Measurements from ENCODE around the gene CFAP65.

CFAP65 gene

DNA sequence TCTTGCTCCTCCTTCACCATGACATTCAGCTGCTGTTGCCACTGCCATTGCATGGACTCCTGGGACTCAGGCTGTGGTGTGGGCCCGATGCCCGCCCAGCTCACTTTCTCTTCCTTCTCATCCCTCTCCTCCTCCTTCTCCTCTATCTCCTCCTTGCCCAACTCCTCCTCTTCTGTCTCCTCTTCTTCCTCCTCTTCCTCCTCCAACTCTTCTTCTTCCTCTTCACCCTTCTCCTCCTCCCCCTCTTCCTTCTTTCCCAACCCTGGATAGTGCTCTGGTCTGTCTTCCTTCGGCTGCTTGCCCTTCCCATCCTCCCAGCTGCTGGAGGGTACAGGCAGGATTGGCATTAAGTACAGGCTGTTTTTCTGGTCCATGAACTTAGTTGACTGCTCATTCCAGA, 37.3 kb downstream of the CFAP65 start:
- DNase-seq, result no peak

DNA sequence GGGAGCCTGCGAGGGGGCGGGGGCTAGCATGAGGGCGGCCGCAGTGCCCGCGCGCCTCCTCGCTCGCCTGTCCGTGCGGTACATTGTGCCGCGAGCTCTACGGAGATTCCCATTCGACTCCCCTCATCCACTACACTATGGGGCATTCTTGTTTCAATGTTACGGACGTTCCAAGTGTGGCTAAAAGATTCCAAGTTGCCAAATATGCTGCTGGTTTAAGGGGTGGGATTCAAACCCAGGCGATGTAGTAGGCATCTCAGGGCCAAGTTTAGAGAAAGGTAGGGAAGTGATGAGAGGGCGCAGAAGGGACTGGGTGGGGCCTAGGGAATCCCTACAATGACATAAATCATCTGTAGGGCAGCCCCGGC, 38.1 kb downstream of the CFAP65 start:
- no peak for DNase-seq

GRCh38 chr2:219002395-219003266, 38.7 kb downstream of the CFAP65 start:
- DNase-seq, result peak; percentile 21

- DNase-seq, result no peak
Measured at GRCh38 chr2:219001577-219002394, 39.5 kb downstream of the CFAP65 start.

DNA sequence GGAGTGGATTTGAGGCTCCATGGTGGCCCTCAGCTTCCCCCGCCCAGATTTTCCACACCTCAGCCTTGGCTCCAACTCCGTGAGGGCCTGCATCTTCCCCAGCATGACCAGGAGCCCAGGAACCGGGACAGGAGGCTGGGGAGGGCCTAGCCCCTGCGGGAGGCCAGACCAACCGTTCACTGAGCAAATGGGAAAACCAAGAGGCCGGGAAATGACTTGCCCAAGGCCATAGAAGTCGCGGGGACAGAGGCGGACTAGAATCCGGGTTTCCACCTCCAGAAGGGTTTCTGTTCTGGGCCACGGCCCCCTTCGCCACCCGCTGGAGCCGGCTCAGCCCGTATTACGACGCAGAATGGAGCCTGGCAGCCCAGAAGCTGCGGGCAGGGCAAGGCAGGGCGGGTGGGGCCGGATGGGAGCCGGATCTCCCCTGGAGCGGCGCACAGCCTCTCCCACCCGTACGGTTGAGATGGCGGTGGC, 40.2 kb downstream of the CFAP65 start:
- no peak for DNase-seq

GRCh38 chr2:219000569-219000960, 40.8 kb downstream of the CFAP65 start:
- no peak for DNase-seq

GRCh38 chr2:218999881-219000568, 41.3 kb downstream of the CFAP65 start:
- DNase-seq, result no peak

- no peak for DNase-seq
Measured at GRCh38 chr2:218999021-218999880, 42.1 kb downstream of the CFAP65 start.

GRCh38 chr2:218998414-218999002, 42.8 kb downstream of the CFAP65 start:
- no peak for DNase-seq

GRCh38 chr2:218997731-218998130, 43.6 kb downstream of the CFAP65 start:
- no peak for DNase-seq

DNA sequence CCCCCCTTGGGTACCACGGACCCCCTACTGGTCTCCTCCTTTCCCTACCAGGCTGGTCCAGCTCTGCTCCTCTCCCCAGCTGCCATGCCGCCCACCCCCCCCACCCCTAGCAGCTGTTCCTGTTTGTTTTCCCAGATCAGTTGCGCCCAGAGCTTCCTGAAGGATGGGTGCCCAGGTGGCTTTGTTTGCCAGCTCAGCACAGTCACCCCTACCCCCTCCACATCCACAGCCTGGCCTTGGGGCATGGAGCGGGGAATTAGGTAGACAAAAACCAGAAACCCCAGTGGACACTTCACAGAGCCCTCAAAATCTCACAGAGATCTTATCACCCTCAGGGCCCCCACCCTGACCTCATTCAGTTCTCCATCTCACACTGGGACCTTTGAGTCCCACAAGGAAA, 44.4 kb downstream of the CFAP65 start:
- DNase-seq, result no peak

DNA sequence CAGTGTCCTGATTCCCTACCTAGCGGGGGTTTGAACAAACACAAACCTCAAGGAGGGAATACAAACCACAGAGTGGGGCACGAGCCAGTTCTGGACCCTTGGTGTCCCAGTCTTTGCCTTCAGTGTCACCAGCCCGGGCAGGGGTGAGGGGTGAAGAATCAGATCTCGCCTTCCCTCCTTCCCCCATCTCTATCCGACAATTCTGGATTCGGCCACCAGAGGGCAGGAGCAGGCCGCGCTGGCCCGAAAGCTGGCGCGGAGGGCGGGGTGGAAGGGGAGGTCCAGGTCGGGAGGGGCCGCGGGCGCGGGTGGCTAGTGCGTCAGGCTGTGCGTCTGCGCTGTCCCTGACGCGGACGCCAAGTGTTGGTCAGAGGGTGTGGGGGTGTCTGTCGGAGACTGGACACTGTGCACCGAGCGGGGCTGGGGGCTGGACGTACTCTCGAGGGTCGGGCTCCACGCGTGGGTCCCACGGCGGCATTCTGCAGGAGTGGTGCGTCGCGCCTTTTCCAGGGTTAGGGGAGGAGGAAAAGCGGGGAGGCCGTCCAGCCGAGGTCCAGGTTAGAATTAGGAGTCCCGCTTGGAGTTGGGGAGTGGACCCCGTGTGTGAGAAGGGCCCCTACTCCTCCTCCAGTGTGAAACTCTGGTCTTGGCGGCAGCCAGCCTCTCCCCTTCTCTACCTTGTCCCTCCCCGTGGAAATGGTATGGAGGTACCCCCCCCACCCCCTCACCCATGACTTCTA, 45.2 kb downstream of the CFAP65 start:
- DNase-seq, result peak; percentile 92

- DNase-seq, result no peak
Measured at GRCh38 chr2:218995561-218995960, 45.8 kb downstream of the CFAP65 start.

DNA sequence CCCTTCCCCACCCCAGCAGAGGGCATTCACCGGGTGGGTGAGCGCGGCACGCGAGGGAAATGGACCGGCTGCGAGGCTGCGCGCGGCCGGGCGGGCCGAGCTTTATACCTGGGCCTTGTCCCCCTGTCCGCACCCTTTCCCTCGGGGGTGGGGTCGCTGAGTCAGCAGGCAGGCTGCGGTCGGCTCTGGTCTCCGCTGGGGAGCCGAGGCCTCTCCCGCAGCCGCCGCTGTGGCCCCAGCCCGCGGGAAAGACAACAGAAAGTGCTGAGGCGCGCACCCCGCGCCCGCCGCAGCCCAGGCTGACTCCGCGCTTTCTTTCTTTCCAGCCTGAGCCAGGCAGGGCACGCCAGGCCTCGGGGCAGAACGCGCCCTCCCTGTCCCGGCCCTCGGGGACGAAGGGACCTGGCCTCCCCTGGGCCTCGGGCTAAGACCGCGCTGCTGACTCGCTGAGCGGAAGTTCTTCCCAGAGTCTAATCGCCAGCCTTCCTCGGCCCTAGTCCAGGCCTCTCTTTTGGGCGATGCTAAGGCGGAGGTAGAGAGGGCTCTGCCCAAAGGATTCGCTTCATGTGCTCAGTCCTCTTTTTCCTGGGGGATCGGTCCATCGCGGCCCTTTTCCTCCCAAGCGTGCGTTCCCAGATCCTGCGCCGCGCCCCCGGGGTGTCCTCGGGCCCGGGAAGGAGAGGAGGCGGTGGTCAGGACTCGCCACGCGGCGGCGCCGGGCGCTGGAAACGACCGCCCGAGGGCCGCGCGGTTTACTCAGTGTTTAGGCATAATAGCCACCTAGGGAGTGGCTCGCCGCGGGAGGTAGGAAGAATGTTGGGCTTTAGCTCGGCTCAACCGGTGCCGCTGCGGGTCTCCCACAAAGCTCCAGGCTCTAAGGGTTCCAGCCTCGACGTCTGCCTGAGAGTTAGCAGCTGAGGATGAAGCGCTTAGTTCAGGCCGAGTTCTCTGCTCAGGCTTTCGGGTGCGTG, 47.7 kb downstream of the CFAP65 start, which contains the start of gene CRYBA2:
Gene CRYBA2, minus strand, starts transcription at position 78 of the 971 bp plus-strand sequence. CDS start 246 bp downstream, outside the sequence.
- DNase-seq, result no peak

GRCh38 chr2:218992703-218993344, 48.5 kb downstream of the CFAP65 start:
- DNase-seq, result no peak

- DNase-seq, result no peak
Measured at GRCh38 chr2:218992196-218992595, 49.1 kb downstream of the CFAP65 start.

DNA sequence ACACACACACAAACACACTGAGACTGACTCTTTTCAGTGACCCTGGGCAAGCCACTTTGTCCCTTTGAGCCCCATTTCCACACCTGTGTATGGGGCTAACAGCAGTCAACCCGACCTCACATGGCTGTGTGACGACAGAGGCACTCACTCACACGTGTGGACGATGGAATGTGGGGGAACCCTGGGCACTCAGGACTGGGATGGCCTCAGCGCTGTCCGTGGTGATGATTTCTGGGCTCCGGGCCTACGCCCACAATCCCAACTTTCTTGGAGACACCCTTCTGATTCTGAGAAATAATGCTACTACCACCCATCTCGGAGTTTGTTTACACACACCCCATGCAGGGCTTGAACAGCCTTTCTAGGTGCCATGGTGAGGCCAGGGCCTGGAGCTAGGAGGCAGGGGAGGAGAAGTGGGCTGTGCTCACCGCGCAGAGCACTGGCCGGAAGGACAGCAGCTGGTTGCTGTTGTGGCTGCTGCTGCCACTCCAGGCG, 49.6 kb downstream of the CFAP65 start:
- peak; percentile 20 for DNase-seq

DNA sequence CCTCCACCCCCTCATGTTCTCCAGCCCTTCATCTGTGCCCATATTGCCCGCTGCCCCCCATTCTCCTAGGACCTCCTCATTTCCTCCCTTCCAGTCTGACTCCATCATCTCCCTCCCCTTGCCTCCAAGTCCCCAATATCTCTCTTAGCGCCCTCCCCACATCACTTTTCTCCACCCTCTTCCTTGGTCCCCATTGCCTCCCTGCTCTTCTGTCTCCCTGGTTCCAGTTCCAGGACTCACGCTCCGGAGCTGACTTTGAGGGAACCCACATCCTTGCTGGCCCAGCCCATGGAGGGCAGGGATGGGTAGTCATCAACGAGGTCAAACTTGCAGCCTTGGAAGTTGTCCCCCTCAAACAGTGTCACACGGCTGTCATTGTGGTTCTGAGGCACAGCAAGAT, 50.7 kb downstream of the CFAP65 start:
- DNase-seq, result no peak

GRCh38 chr2:218990052-218990451, 51.3 kb downstream of the CFAP65 start:
- DNase-seq, result no peak

Measured in OCI-M1 (cell line).